ENCODE results near the gene PPAN.

GRCh38 chr19:10078329-10078728 lies 27.8 kb upstream of the PPAN start:
- TF ChIP-seq CTCF (IDR thresholded peaks at IDR 0.05), result no peak
- TF ChIP-seq POLR2AphosphoS5 (IDR thresholded peaks at IDR 0.05; ENCODE audit: low read depth, low read length), result no peak
